Neural progenitor cell (in vitro differentiated cells): ENCODE results near the gene DBNL. TPM values are rescaled to one million over a fixed set of nuclear protein-coding genes. Genes with fewer than 3 reads are reported as not detected.
A peak's percentile ranks its signal among the peaks of the same experiment; 100 is the strongest.

ENCODE experiments used
- DNase-seq: peaks from one replicate; pipeline ENCODE4 v3.0.0-alpha.2; 2016; ENCODE audit warnings: low spot score
- H2AFZ ChIP-seq: fragments of 200-600 bp; sonication (generic); replicated peaks from 2 replicates; pipeline ENCODE4 v1.6.1; 2016; ENCODE audit warnings: antibody characterized with exemption
- H3F3A ChIP-seq: fragments of 200-600 bp; sonication (generic); 2 replicates; pipeline ENCODE4 v1.6.1; 2016; ENCODE audit warnings: antibody characterized with exemption, low read depth
- H3K27ac ChIP-seq: fragments of 200-600 bp; sonication (generic); 2 replicates; pipeline ENCODE4 v1.5.1; 2016; ENCODE audit warnings: mild to moderate bottlenecking
- H3K27me3 ChIP-seq: fragments of 200-600 bp; sonication (generic); 2 replicates; pipeline ENCODE4 v1.6.1; 2016; ENCODE audit warnings: mild to moderate bottlenecking, moderate library complexity
- H3K36me3 ChIP-seq: fragments of 200-600 bp; sonication (generic); 2 replicates; pipeline ENCODE4 v1.5.1; 2016
- H3K4me1 ChIP-seq: fragments of 200-600 bp; sonication (generic); 2 replicates; pipeline ENCODE4 v1.6.1; 2016; ENCODE audit warnings: mixed run types
- H3K4me2 ChIP-seq: fragments of 200-600 bp; sonication (generic); 2 replicates; pipeline ENCODE4 v1.6.1; 2016
- H3K4me3 ChIP-seq: fragments of 200-600 bp; sonication (generic); 2 replicates; pipeline ENCODE4 v1.5.1; 2016
- H3K79me2 ChIP-seq: fragments of 200-600 bp; sonication (generic); 2 replicates; pipeline ENCODE4 v1.6.1; 2016; ENCODE audit warnings: low read depth
- H3K9ac ChIP-seq: fragments of 200-600 bp; sonication (generic); 2 replicates; pipeline ENCODE4 v1.6.1; 2016
- H3K9me3 ChIP-seq: fragments of 200-600 bp; sonication (generic); 2 replicates; pipeline ENCODE4 v1.5.1; 2016; ENCODE audit warnings: low read depth
- H4K20me1 ChIP-seq: fragments of 200-600 bp; sonication (generic); 2 replicates; pipeline ENCODE4 v1.6.1; 2016; ENCODE audit warnings: low read depth
- H3K27ac Mint-ChIP-seq: 3 replicates; pipeline ENCODE4 v1.8.0; 2021; ENCODE audit warnings: mixed read lengths
- H3K27me3 Mint-ChIP-seq: 2 replicates; pipeline ENCODE4 v1.8.0; 2022; ENCODE audit warnings: low read depth, mild to moderate bottlenecking, inconsistent platforms, moderate library complexity, mixed read lengths; ENCODE audit not compliant: insufficient read depth
- H3K36me3 Mint-ChIP-seq: 3 replicates; pipeline ENCODE4 v1.8.0; 2021; ENCODE audit warnings: mixed read lengths
- H3K4me1 Mint-ChIP-seq: 3 replicates; pipeline ENCODE4 v1.8.0; 2021; ENCODE audit warnings: mixed read lengths
- H3K4me3 Mint-ChIP-seq: 3 replicates; pipeline ENCODE4 v1.8.0; 2021; ENCODE audit warnings: mild to moderate bottlenecking, moderate library complexity, mixed read lengths
- H3K9me3 Mint-ChIP-seq: 3 replicates; pipeline ENCODE4 v1.8.0; 2020; ENCODE audit warnings: mixed read lengths
- EZH2 ChIP-seq: fragments of 200-600 bp; sonication (generic); IDR thresholded peaks from 2 replicates; pipeline ENCODE4 v1.6.1; 2017; ENCODE audit warnings: antibody characterized with exemption, mild to moderate bottlenecking, moderate library complexity
- EZH2phosphoT487 ChIP-seq: fragments of 200-600 bp; sonication (generic); IDR thresholded peaks from 2 replicates; pipeline ENCODE4 v1.6.1; 2017; ENCODE audit warnings: antibody characterized with exemption
- total RNA-seq: library from RNA; depleted of rRNA; stranded (reverse); fragments of >200 nt; gene quantifications from 2 replicates; pipeline ENCODE4 v1.2.3, GENCODE V29; 2015; ENCODE audit warnings: low replicate concordance
- TF ChIP-seq, protein P1 (sequence below): fragments of 200-600 bp; sonication (generic); IDR thresholded peaks from 2 replicates; pipeline ENCODE4 v1.5.1; 2017; ENCODE audit warnings: antibody characterized with exemption, mild to moderate bottlenecking

Gene DBNL
- total RNA-seq, 1 donor from 2014 or later: 31.4 TPM

DNA sequence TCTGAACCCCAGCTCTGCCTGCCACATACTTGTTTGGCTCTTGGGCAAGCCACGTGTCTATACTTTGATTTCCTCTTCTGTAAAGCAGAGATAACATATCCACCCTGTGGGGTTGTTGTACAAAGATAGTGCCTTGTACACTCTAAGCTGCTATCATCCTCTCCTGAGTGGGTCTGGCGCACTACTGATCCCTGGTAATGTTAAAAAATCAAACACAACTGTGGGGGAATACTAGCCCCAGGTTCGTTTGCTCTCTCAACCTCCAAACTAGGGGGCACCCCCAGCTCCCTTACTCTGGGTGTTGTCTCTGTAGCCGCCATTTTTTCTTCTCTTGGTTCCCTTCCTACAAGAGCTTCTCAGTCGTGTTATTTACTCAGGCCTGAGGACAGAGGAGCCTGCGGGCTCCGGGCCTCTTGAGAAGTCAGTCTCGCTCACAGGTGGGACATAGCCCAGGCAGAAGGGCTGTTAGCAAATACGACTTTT lies 36.8 kb downstream of the DBNL start:
- H3K4me1 Mint-ChIP-seq: peaks cover 7% of the 10 kb centered on the region
- peak overlapping the region; percentile 92 for H3K4me3 Mint-ChIP-seq
- no peak overlapping the region for H2AFZ ChIP-seq
- H3K27ac Mint-ChIP-seq: no peak overlapping the region
- H3K79me2 ChIP-seq: peaks cover 7% of the 10 kb centered on the region
- H3K9me3 ChIP-seq: no peaks in the 10 kb centered on the region
- peak overlapping the region; percentile 93 for H3K4me2 ChIP-seq
- peaks cover 2% of the 10 kb centered on the region for H3K27me3 Mint-ChIP-seq
- H3K9ac ChIP-seq: no peak overlapping the region
- H3K27me3 ChIP-seq: peaks cover 18% of the 10 kb centered on the region
- H3K27ac ChIP-seq: no peak overlapping the region
- H3K36me3 ChIP-seq: no peaks in the 10 kb centered on the region
- no peaks in the 10 kb centered on the region for H4K20me1 ChIP-seq
- no peaks in the 10 kb centered on the region for H3K4me1 ChIP-seq
- DNase-seq: no peak
- peak overlapping the region; percentile 78 for H3K4me3 ChIP-seq
- peaks cover 7% of the 10 kb centered on the region for H3F3A ChIP-seq
- peaks cover 7% of the 10 kb centered on the region for H3K36me3 Mint-ChIP-seq
- no peaks in the 10 kb centered on the region for H3K9me3 Mint-ChIP-seq
- TF ChIP-seq, protein P1, sequence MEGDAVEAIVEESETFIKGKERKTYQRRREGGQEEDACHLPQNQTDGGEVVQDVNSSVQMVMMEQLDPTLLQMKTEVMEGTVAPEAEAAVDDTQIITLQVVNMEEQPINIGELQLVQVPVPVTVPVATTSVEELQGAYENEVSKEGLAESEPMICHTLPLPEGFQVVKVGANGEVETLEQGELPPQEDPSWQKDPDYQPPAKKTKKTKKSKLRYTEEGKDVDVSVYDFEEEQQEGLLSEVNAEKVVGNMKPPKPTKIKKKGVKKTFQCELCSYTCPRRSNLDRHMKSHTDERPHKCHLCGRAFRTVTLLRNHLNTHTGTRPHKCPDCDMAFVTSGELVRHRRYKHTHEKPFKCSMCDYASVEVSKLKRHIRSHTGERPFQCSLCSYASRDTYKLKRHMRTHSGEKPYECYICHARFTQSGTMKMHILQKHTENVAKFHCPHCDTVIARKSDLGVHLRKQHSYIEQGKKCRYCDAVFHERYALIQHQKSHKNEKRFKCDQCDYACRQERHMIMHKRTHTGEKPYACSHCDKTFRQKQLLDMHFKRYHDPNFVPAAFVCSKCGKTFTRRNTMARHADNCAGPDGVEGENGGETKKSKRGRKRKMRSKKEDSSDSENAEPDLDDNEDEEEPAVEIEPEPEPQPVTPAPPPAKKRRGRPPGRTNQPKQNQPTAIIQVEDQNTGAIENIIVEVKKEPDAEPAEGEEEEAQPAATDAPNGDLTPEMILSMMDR: no peak
- TF ChIP-seq EZH2phosphoT487 (no peak), EZH2 (no peak)

DNA sequence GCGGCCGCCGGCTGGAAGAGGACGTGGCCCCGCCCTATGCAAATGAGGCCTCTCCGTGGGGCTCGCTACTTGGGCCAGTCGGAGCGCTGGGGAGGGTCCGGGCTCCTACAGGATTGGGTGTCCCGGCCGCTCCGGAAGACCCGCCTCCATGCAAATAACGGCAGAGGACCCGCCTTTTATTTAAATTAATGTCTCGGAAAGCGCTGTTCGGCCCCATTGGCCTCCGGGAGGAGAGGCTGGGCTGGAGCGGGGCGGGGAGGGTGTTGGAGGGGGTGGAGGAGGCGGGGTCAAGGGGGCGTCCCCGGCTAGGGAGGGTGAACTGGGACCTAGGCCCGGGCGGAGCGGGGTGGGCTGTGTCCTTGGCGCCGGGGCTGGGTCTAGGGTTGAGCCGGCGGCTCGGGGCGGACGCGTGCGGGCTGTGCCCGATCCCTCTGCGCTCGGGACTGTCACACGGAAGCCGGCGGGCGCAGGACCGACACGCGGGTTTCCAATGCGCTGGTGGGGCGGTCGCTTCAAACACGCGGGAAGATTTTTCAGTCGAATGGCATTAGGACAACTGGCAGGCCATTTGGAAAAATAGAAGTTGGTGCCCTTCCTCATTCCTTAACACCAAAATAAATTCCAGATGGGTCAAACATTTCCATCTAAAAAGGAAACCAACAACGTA lies 38.2 kb downstream of the DBNL start:
- TF ChIP-seq, protein P1: no peak
- Histone ChIP-seq H3K79me2 (peaks cover 7% of the 10 kb centered on the region), H3K27me3 (peaks cover 18% of the 10 kb centered on the region), H3K9me3 (no peaks in the 10 kb centered on the region), H3K4me2 (peak overlapping the region; percentile 75), H4K20me1 (no peaks in the 10 kb centered on the region), H3K4me1 (no peaks in the 10 kb centered on the region), H3K9ac (no peak overlapping the region), H3K27ac (no peak overlapping the region), H2AFZ (peak overlapping the region; percentile 75), H3K4me3 (peak overlapping the region; percentile 78), H3F3A (peaks cover 7% of the 10 kb centered on the region), H3K36me3 (no peaks in the 10 kb centered on the region)
- Mint-ChIP-seq H3K36me3 (peaks cover 7% of the 10 kb centered on the region), H3K4me3 (peak overlapping the region; percentile 92), H3K27ac (no peak overlapping the region), H3K27me3 (peaks cover 2% of the 10 kb centered on the region), H3K4me1 (peaks cover 7% of the 10 kb centered on the region), H3K9me3 (no peaks in the 10 kb centered on the region)
- DNase-seq: peak; percentile 99

DNA sequence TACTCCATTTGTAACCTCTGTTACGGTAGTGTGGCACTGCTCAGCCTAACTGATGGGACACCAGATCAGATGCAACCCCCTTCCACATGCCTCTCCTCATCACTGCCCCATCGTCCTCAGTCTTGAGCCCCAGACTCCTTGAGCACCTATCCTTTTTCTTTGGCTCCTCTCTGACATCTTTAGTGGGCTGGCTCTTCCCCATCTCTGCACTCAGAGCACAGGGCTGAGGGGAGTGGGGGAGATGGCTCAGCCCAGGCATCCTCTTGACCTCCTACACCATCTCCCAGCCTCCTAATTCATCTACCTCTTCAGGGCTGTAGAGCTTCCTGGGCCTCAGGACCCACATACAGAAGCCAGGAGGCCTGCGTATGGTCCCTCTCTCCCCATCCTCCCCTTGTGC lies 39.3 kb downstream of the DBNL start:
- Histone ChIP-seq H3K27ac (no peak overlapping the region), H3F3A (peaks cover 7% of the 10 kb centered on the region), H3K4me1 (no peaks in the 10 kb centered on the region), H3K9me3 (no peaks in the 10 kb centered on the region), H3K4me2 (no peak overlapping the region), H3K79me2 (peaks cover 7% of the 10 kb centered on the region), H3K4me3 (no peak overlapping the region), H3K27me3 (peaks cover 18% of the 10 kb centered on the region), H2AFZ (no peak overlapping the region), H4K20me1 (no peaks in the 10 kb centered on the region), H3K36me3 (no peaks in the 10 kb centered on the region), H3K9ac (no peak overlapping the region)
- H3K9me3 Mint-ChIP-seq: no peaks in the 10 kb centered on the region
- H3K4me1 Mint-ChIP-seq: peaks cover 10% of the 10 kb centered on the region
- H3K4me3 Mint-ChIP-seq: peak overlapping the region; percentile 71
- H3K27me3 Mint-ChIP-seq: peaks cover 4% of the 10 kb centered on the region
- TF ChIP-seq EZH2phosphoT487 (no peak), EZH2 (no peak)
- TF ChIP-seq, protein P1: no peak
- no peak overlapping the region for H3K27ac Mint-ChIP-seq
- peaks cover 5% of the 10 kb centered on the region for H3K36me3 Mint-ChIP-seq
- no peak for DNase-seq
